GM19035 (cell line): ENCODE data around the gene ACTA2.
A peak's percentile ranks its signal among the peaks of the same experiment; 100 is the strongest.

Source experiments
- ATAC-seq: cut with Tn5 transposase; IDR thresholded peaks from one replicate; pipeline ENCODE4 v1.9.1; 2021; ENCODE audit not compliant: unreplicated experiment

The ACTA2 gene

GRCh38 chr10:88896994-88897853 lies 55.3 kb downstream of the ACTA2 start:
- ATAC-seq = no peak

GRCh38 chr10:88896372-88896993 lies 56.1 kb downstream of the ACTA2 start:
- no peak for ATAC-seq

GRCh38 chr10:88895250-88895649 lies 57.3 kb downstream of the ACTA2 start:
- no peak for ATAC-seq

GRCh38 chr10:88893611-88894010 lies 59.0 kb downstream of the ACTA2 start:
- no peak for ATAC-seq

DNA sequence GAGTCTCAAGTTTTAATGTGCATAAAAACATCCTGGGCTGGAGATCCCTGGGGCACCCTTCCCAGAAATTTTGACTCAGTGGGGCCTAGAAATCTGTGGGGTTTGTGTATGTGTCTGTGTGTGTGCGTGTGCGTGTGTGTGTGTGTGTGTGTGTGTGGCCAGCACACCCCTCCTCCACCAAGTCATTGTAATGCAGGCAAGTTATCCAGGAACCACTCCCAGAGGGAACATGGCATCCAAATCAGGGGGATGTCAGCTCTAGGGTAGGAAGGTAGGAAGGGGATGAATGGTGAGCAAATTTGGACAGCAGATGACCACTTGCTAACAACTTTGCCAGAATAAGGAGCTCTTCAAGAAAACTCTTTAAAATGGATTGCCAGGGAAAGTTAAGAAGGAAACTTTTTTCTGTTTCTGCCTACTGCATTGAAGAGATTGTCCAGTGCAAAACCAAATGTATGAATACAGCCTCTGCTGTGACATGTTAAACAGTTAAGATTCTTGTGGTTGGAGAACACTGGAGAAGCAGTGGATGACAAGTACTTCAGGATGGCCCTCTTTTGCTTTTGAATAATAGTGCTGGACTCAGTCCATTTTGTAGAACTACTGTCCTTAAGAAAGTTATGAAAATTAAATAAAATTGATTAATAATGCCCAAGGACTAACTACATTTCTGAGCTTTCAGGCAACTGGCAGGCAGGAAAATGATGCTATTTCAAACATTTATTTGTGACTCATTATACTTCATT lies 60.2 kb downstream of the ACTA2 start:
- no peak for ATAC-seq

GRCh38 chr10:88890681-88891381 lies 61.7 kb downstream of the ACTA2 start:
- ATAC-seq = no peak

- ATAC-seq = peak; percentile 80
Measured at GRCh38 chr10:88889559-88890337, 62.8 kb downstream of the ACTA2 start.

DNA sequence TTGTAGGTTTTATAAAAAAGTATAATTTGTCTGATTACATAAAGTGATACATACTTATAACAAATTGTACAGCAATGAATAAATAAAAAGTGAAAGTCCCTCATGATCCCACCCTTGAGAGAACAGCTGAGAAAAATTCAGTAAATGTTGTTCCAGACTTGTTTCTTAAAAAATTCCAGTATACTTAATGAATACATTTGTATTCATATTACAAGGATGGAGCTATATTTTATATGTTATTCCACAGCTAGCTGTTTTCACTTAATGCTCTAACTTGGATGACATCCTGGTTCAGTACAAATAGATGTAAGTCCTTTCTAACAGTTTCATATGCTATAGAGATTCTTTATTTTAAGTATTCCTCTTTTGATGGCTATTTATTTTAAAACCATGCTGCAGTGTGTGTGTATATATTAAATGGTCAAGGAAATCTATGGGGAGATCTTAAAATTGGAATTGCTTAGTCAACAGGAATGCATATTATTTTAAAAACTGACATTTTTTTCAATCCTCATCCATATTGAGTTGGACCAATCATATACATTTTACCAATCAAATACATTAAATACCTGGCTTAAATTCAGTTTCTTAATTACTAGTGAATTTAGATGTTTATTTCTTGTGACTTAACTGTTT lies 63.6 kb downstream of the ACTA2 start:
- no peak for ATAC-seq

DNA sequence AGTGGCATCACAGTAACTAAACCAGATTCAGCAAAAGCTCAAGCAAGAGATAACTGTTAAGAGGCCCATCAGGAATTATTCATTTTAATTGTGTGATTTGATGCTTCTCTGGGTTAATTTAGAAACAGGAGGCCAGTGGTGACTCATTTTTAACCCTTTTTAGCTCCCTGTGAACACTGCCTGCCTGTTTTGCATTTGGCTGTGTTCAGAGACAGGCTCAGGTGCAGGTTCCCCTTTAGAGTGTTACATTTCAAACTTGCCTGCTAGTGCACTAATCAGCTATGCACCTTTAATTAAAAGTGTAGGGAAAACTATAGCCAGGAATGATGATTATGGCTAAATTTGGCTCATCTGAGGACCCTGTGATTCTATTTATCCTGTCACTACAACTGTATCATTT lies 66.0 kb downstream of the ACTA2 start:
- peak; percentile 54 for ATAC-seq
